ENCODE measurements around the gene BCKDK. TPM values are rescaled to one million over a fixed set of nuclear protein-coding genes. Genes with fewer than 3 reads are reported as not detected.

The BCKDK gene
- total RNA-seq, 1 donor, result 28.1 TPM

DNA sequence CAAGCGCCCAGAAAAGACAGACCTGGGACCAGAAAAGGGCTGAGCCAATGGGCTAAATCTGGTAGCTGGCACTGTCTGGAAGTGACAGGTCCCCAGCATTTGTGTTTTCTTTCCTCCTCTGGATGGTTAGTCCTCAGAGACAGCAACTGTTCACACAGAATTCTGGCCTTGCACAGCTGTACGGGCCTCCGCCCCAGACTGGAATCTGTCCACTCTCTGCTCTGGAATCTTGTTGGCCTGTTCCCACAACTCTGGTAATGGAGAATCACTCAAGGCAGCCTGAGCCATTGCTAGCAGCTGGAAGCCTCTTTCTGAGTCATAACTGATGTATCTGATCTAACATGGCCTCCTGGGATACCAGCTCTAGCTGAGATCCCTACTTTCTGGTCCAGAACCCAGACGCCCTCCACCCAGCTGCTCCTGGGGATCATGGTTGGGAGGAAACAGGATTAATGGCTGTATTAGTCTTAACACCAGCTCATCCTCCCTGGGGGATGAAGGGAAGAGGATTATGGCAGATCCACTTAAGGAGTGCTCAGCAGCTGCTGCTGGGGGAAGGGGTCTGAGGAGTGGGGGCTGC, 43.2 kb upstream of the BCKDK start:
- TF ChIP-seq, protein P1, sequence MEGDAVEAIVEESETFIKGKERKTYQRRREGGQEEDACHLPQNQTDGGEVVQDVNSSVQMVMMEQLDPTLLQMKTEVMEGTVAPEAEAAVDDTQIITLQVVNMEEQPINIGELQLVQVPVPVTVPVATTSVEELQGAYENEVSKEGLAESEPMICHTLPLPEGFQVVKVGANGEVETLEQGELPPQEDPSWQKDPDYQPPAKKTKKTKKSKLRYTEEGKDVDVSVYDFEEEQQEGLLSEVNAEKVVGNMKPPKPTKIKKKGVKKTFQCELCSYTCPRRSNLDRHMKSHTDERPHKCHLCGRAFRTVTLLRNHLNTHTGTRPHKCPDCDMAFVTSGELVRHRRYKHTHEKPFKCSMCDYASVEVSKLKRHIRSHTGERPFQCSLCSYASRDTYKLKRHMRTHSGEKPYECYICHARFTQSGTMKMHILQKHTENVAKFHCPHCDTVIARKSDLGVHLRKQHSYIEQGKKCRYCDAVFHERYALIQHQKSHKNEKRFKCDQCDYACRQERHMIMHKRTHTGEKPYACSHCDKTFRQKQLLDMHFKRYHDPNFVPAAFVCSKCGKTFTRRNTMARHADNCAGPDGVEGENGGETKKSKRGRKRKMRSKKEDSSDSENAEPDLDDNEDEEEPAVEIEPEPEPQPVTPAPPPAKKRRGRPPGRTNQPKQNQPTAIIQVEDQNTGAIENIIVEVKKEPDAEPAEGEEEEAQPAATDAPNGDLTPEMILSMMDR (IDR thresholded peaks at IDR 0.05; ENCODE audit: insufficient read depth, low read depth, low read length), result no peak
- peak; percentile 94 for DNase-seq (ENCODE audit: low read depth)
- no peak overlapping the region for H3K4me3 ChIP-seq (ENCODE audit: low read depth, low read length)

DNA sequence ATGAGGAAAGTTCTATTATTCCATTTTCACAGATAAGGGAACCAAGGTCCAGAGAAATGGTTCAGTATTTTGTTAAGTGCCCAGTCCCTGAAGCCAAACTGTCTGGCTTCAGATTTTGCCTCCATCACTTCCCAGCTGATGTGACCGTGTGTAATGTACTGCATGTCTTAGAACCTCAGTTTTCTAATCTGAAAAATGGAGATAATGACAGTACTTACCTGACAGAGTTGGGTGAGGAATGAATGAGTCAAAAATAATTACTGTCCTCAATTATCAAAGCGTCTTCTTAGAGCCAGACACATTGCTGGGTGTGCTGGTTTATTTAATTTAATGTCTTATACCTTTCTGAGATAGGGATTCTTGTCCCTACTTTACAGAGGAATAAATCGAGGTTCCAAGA, 40.8 kb upstream of the BCKDK start:
- DNase-seq (ENCODE audit: low read depth), result no peak
- TF ChIP-seq, protein P1 (IDR thresholded peaks at IDR 0.05; ENCODE audit: insufficient read depth, low read depth, low read length), result no peak
- H3K4me3 ChIP-seq (ENCODE audit: low read depth, low read length), result no peak overlapping the region

DNA sequence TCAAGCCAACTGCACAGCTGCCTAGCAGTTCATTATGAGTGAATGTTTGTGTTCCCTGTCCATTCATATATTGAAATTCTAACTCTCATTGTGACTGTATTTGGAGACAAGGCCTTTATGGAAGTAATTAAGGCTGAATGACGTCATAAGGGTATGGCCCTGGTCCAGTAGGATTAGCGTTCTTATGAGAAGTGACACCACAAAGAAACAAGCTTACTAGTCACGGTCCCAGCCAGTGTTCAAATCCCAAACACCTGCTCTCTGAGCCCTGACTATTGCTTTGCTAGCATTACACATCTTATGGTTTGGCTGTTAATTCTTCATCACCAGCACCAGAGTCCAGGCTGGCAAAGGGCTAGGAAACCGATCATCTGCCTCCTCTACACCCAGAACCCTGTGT, 36.3 kb upstream of the BCKDK start:
- TF ChIP-seq, protein P1 (IDR thresholded peaks at IDR 0.05; ENCODE audit: insufficient read depth, low read depth, low read length), result no peak
- H3K4me3 ChIP-seq (ENCODE audit: low read depth, low read length), result peak overlapping the region; percentile 95
- DNase-seq (ENCODE audit: low read depth), result peak; percentile 79

DNA sequence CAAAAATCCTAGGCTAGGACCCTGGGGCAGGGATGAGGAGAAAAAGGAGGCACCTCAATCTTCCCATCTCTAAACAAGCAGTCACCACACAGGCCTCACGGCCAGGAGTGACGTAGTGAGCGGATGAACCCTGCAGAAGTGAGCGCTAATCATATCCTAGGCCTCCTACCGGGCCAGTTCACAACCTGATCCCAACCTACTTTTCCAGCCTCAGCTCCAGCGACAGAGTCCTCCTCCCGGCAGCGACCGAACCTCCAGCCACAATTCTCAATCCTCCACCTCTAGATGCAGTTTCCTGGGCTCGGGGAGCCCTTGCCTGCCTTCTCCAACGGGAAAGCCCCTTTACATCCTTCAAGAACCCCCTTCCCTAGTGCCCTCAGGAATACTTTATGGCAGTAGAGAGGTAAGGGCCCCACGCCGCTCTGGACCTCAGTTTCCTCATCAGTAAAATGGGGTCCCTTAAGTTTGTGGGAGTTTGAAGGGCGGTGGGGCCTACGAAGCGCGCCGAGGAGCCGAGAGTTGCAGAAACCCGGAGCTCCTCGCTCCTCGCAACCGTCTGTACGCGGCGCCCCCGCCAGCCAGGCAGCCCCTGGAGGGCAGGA, 35.5 kb upstream of the BCKDK start:
- peak; percentile 46 for DNase-seq (ENCODE audit: low read depth)

DNA sequence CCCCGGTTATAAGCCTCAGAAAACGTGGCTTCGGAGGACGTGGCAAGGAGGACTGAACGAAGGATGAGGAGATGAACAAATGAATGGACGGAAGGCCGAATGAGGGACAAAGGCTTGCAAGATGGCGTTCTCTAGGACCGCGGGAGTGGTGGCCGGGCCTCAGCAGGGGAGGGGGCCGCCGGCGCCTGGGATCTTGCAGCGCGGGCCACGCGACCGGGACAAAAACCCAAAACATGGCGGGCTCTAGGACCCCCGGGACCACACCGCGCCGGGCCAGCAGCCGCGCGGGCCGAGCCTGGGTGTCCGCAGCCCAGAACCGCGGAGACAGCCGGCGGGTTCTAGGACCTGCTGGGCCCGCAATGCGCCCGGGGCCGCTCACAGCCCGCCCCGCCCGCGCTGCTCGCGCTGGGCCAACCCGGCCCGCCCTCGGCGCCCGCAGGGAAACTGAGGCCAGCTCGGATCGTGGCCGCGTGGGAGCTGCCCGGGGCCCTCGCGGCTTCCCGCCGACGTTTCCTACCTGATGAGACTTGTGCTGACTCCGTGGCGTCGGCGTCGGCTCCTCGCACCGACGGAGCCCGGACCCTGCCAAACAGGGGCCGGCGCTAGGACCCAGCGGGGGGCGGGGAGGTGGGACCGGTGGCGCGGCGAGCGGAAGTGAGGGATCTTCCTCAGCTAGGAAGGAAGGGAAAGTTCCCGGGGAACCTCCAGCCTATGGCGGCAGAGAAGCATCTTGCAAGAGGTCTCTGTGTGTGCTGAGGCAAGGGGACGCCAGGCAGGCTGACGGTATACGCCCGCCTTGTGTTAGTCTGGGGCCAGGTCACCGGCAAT, 34.8 kb upstream of the BCKDK start:
- peak; percentile 95 for DNase-seq (ENCODE audit: low read depth)
- peak overlapping the region; percentile 95 for H3K4me3 ChIP-seq (ENCODE audit: low read depth, low read length)
- TF ChIP-seq, protein P1 (IDR thresholded peaks at IDR 0.05; ENCODE audit: insufficient read depth, low read depth, low read length), result no peak

More for the DNA sequence above, 35.5 kb upstream of the BCKDK start:
- peak overlapping the region; percentile 95 for H3K4me3 ChIP-seq (ENCODE audit: low read depth, low read length)
- TF ChIP-seq, protein P1 (IDR thresholded peaks at IDR 0.05; ENCODE audit: insufficient read depth, low read depth, low read length), result no peak

DNA sequence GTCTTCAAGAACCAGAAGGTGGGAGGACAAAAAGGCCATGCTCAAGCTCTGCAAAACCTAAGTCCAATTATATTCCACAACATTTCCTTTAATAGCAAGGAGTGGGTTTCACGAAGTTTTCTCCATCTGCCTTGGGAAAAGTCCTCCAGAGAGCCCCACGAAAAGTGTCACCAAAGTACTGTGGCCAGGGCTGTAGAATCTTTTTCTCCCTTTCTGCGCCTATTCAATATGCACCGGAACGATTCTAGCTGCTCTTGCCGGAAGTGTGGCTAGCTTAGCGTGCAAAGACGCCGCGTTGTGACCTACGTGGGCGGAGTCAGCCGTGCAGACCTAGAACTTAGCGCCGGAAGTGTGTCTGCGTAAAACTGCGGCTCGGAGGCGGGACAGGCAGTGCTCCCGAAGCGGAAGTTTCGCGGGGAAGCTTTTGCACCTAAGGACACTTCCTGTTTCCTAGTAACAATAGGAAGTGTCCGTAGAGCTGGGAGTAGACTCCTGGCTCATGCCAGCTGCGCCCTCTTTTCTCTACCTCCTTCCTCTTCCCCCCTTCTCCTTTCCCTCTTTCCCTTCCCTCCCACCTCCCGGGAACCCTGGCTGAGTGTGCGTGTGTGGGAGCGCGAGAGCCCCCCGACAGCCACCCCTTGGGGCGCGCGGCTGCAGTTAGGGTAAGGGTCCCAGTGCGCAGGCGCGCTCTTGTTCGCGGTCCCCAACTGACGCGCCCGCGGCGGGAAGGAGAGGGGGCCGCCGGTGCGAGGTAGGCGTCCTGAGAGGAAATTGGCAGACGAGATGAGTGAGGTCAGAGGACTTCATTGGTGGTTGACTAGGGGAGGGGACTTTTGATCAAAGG, 34.0 kb upstream of the BCKDK start, which contains the start of the genes ZNF646 and ZNF668:
ZNF646 (plus strand) TSS at position 453 of the 844 bp plus-strand sequence. CDS start 1,903 bp downstream, outside the sequence.
ZNF668 (minus strand) TSS at position 271 of the 844 bp plus-strand sequence. CDS start 9,781 bp downstream, outside the sequence.
- TF ChIP-seq, protein P1 (IDR thresholded peaks at IDR 0.05; ENCODE audit: insufficient read depth, low read depth, low read length), result no peak
- H3K4me3 ChIP-seq (ENCODE audit: low read depth, low read length), result peak within 1 kb of the TSS; percentile 95
- peak; percentile 100 for DNase-seq (ENCODE audit: low read depth)
